ENCODE data around the gene FAM114A2. TPM values are rescaled to one million over a fixed set of nuclear protein-coding genes. Genes with fewer than 3 reads are reported as not detected.

The FAM114A2 gene
- polyA plus RNA-seq, 1 of the 3 experiments (the other 2 are of a cell fraction) = 9.0 TPM

- Histone ChIP-seq H3K4me3 (ENCODE audit: low read depth in 2 of 2, low read length in 1 of 2) (no peak overlapping the region), H3K9ac (no peak overlapping the region), H3K9me3 (no peaks in the 10 kb centered on the region), H3K9me2 (no peaks in the 10 kb centered on the region), H3K36me3 (replicated peaks in 1 of 2; ENCODE audit: control insufficient read depth in 1 of 2, insufficient read depth in 2 of 2, low read length in 1 of 2) (peaks cover 24 to 28% of the 10 kb centered on the region in 2 experiments), H3K4me1 (ENCODE audit: control insufficient read depth in 1 of 2, insufficient read depth in 2 of 2, low read depth in 1 of 2, low read length in 1 of 2) (no peaks in the 10 kb centered on the region), H3K27me3 (ENCODE audit: insufficient read depth) (no peaks in the 10 kb centered on the region), H3K79me2 (ENCODE audit: insufficient read depth) (no peaks in the 10 kb centered on the region), H4K20me1 (ENCODE audit: insufficient read depth) (no peaks in the 10 kb centered on the region), H3F3A (replicated peaks; ENCODE audit: insufficient read depth) (no peaks in the 10 kb centered on the region), H3K27ac (ENCODE audit: low read depth in 2 of 2, low read length in 1 of 2) (no peak overlapping the region), H3K4me2 (no peak overlapping the region), H2AFZ (ENCODE audit: low read depth) (no peak overlapping the region)
- no peak for DNase-seq
- CTCF ChIA-PET = no interaction called here
- POLR2A ChIA-PET = no interaction called here
- no peak for TF ChIP-seq RAD21 (IDR thresholded peaks at IDR 0.05; ENCODE audit: low read length)
These were observed 38.0 kb downstream of the FAM114A2 start for GRCh38 chr5:154000703-154001102.

GRCh38 chr5:153999995-154000394, 38.7 kb downstream of the FAM114A2 start:
- ChIA-PET POLR2A (no interaction called here), CTCF (no interaction called here)
- H4K20me1 ChIP-seq (ENCODE audit: insufficient read depth) = no peaks in the 10 kb centered on the region

More at GRCh38 chr5:153999995-154000394, 38.7 kb downstream of the FAM114A2 start:
- TF ChIP-seq MXI1 (IDR thresholded peaks at IDR 0.05; ENCODE audit: low read depth, low read length) (no peak), POLR2AphosphoS5 (IDR thresholded peaks at IDR 0.05; ENCODE audit: low read depth, low read length) (no peak), NRF1 (IDR thresholded peaks at IDR 0.05; ENCODE audit: low read depth, low read length) (no peak), GATA2 (CRISPR knock-in tag; IDR thresholded peaks at IDR 0.05) (no peak), YY1 (IDR thresholded peaks at IDR 0.05; ENCODE audit: low read depth) (no peak), RAD21 (IDR thresholded peaks at IDR 0.05; ENCODE audit: low read length) (no peak), CTCF (IDR thresholded peaks at IDR 0.05) (no peak), FOXM1 (IDR thresholded peaks at IDR 0.05; ENCODE audit: low read depth) (no peak), IRF3 (IDR thresholded peaks at IDR 0.05; ENCODE audit: low read depth, low read length) (no peak), FOSL2 (IDR thresholded peaks at IDR 0.05; ENCODE audit: borderline replicate concordance, low read depth) (no peak), RFX5 (IDR thresholded peaks at IDR 0.05; ENCODE audit: low read length) (no peak), EP300 (IDR thresholded peaks at IDR 0.05; ENCODE audit: borderline replicate concordance in 1 of 2, low read depth in 1 of 2, low read length in 1 of 2) (no peak), EZH2phosphoT487 (IDR thresholded peaks at IDR 0.05; ENCODE audit: borderline replicate concordance, low read depth) (no peak), TCF12 (IDR thresholded peaks at IDR 0.05) (no peak), REST (IDR thresholded peaks at IDR 0.05; ENCODE audit: low read depth, low read length) (no peak), PBX3 (IDR thresholded peaks at IDR 0.05) (no peak)
- Histone ChIP-seq H3K9ac (no peak overlapping the region), H2AFZ (ENCODE audit: low read depth) (no peak overlapping the region), H3K4me1 (ENCODE audit: control insufficient read depth in 1 of 2, insufficient read depth in 2 of 2, low read depth in 1 of 2, low read length in 1 of 2) (no peaks in the 10 kb centered on the region), H3K79me2 (ENCODE audit: insufficient read depth) (no peaks in the 10 kb centered on the region), H3K9me2 (no peaks in the 10 kb centered on the region), H3F3A (replicated peaks; ENCODE audit: insufficient read depth) (no peaks in the 10 kb centered on the region), H3K9me3 (no peaks in the 10 kb centered on the region), H3K4me3 (ENCODE audit: low read depth in 2 of 2, low read length in 1 of 2) (no peak overlapping the region), H3K4me2 (no peak overlapping the region), H3K27ac (ENCODE audit: low read depth in 2 of 2, low read length in 1 of 2) (no peak overlapping the region), H3K27me3 (ENCODE audit: insufficient read depth) (no peaks in the 10 kb centered on the region), H3K36me3 (replicated peaks in 1 of 2; ENCODE audit: control insufficient read depth in 1 of 2, insufficient read depth in 2 of 2, low read length in 1 of 2) (peaks cover 24 to 34% of the 10 kb centered on the region in 2 experiments)
- no peak for DNase-seq
- WGBS (ENCODE audit: low lambda C conversion rate) = 92% methylated on average over 3 of the region's 3 CpGs

Data from SK-N-SH (cell line).